Panc1 (cell line): Measurements from ENCODE around the gene TIMM23B.
"Not testable (repeated sequence)": the region's sequence is repeated elsewhere in the genome, so short reads cannot be mapped to it uniquely, and the experiment has no call there.

Experiments
- CTCF ChIP-seq: fragments of 450-650 bp; IDR thresholded peaks from 2 replicates; pipeline ENCODE4 v1.5.1; 2017; ENCODE audit warnings: mild to moderate bottlenecking
- POLR2AphosphoS5 ChIP-seq: IDR thresholded peaks from 2 replicates; pipeline ENCODE4 v1.6.1; 2012; ENCODE audit warnings: mild to moderate bottlenecking, low read depth, low read length, moderate library complexity
- REST ChIP-seq, 2 experiments: IDR thresholded peaks; 2 replicates each; pipeline ENCODE4 v1.6.1; 2011 to 2012; ENCODE audit warnings: low read depth in 2 of 2, control low read depth in 1 of 2, low read length in 1 of 2, mild to moderate bottlenecking in 1 of 2, moderate library complexity in 1 of 2; ENCODE audit not compliant: insufficient read depth in 1 of 2
- SIN3A ChIP-seq: IDR thresholded peaks from 2 replicates; pipeline ENCODE4 v1.6.1; 2012; ENCODE audit warnings: low read depth, mild to moderate bottlenecking, low read length, moderate library complexity, borderline replicate concordance; ENCODE audit not compliant: insufficient read depth

GRCh38 chr10:49922041-49922440 is 19.8 kb upstream of the TIMM23B start:
- not testable (repeated sequence) for TF ChIP-seq CTCF; POLR2AphosphoS5; SIN3A; REST (IDR thresholded peaks at IDR 0.05; ENCODE audit: insufficient read depth in 1 of 2, low read depth in 2 of 2, low read length in 1 of 2)
